Measurements from ENCODE around the gene HTR1A. TPM values are rescaled to one million over a fixed set of nuclear protein-coding genes. Genes with fewer than 3 reads are reported as not detected.

HTR1A gene
- not detected for total RNA-seq

DNA sequence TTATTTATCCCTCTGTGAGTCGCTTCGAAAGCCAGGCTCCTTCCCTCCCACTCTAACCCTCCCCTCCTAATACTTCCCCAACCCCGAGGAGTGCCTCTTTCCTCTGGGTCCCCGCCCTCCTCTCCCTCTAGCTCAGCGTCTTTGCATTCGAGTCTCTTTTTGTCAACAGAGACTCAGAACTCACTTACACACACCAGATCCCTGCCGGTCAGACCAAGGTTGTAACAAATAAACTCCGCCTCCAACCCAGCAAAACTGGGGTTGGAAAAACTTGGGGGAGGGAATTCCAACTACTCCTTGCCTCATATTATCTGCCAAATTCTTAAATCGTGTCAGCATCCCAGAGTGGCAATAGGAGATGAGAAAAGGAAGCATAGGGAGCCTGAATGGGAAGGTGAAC, at the start of gene HTR1A:
TSS of gene HTR1A (minus strand) at position 167 of the 400 bp plus-strand sequence. CDS start 726 bp downstream, outside the sequence.
- TF ChIP-seq, protein P1, sequence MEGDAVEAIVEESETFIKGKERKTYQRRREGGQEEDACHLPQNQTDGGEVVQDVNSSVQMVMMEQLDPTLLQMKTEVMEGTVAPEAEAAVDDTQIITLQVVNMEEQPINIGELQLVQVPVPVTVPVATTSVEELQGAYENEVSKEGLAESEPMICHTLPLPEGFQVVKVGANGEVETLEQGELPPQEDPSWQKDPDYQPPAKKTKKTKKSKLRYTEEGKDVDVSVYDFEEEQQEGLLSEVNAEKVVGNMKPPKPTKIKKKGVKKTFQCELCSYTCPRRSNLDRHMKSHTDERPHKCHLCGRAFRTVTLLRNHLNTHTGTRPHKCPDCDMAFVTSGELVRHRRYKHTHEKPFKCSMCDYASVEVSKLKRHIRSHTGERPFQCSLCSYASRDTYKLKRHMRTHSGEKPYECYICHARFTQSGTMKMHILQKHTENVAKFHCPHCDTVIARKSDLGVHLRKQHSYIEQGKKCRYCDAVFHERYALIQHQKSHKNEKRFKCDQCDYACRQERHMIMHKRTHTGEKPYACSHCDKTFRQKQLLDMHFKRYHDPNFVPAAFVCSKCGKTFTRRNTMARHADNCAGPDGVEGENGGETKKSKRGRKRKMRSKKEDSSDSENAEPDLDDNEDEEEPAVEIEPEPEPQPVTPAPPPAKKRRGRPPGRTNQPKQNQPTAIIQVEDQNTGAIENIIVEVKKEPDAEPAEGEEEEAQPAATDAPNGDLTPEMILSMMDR (IDR thresholded peaks at IDR 0.05) = no peak
- H3K27ac ChIP-seq = no peak within 1 kb of the TSS
- H3K27me3 ChIP-seq = peaks cover 15% of the 10 kb centered on the region
- DNase-seq = no peak
- H3K36me3 ChIP-seq = no peaks in the 10 kb centered on the region
- no peak within 1 kb of the TSS for H3K4me3 ChIP-seq
- no peak within 1 kb of the TSS for H3K9ac ChIP-seq (ENCODE audit: low read depth in 2 of 2, low read length in 2 of 2)
- intact Hi-C loops (cut with DNase I) = no loop called here
- no peaks in the 10 kb centered on the region for H3K4me1 ChIP-seq
- no peaks in the 10 kb centered on the region for H3K9me3 ChIP-seq

DNA sequence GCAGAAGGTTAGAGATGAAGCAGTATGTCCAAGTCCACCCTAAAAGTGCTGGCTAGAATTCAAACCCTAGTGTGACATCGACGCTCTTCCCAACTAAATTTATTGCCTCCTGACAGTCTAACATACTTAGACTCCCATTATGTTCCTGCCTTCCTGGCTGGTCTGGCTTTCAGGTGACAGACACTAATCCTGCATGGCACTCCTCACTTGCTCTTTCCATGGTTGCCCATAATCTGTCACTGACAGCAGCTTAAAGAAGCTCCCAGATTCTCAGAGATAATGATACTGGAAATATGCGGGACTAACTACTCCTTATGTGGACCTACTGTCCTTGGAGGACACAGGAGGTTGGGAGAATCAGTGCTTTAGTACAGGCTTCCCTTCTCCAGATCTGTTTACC, 41.7 kb upstream of the HTR1A start:
- no peak overlapping the region for H3K9ac ChIP-seq (ENCODE audit: low read depth in 2 of 2, low read length in 2 of 2)
- H3K4me3 ChIP-seq = no peak overlapping the region
- no peak overlapping the region for H3K27ac ChIP-seq
- no peak for DNase-seq
- intact Hi-C loops (cut with DNase I) = no loop called here
- H3K27me3 ChIP-seq = no peaks in the 10 kb centered on the region
- H3K4me1 ChIP-seq = no peaks in the 10 kb centered on the region
- no peaks in the 10 kb centered on the region for H3K9me3 ChIP-seq
- H3K36me3 ChIP-seq = no peaks in the 10 kb centered on the region
- TF ChIP-seq, protein P1 (IDR thresholded peaks at IDR 0.05) = no peak

DNA sequence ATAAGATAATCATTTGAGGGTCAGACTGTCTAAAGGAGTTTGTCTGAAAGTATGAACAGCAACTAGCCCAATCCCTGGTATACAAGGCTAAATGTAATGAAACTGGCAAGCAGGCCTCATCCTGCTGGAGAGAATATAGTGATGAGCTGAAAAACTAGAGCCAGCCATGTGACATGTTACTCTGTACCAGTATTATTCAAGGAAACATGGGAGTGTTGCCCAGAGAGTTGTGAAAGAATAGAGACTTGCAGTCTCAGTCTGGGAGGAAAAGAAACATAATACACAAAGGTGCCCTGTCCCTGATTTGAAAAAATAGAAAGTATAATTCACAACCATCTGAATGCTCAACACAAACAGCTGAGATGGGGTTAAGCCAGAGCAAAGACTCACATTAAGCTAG, 37.9 kb upstream of the HTR1A start:
- intact Hi-C loops (cut with DNase I) = no loop called here
- Histone ChIP-seq H3K27ac (no peak overlapping the region), H3K36me3 (no peaks in the 10 kb centered on the region), H3K9me3 (no peaks in the 10 kb centered on the region), H3K9ac (ENCODE audit: low read depth in 2 of 2, low read length in 2 of 2) (no peak overlapping the region), H3K4me3 (no peak overlapping the region), H3K4me1 (no peaks in the 10 kb centered on the region), H3K27me3 (no peaks in the 10 kb centered on the region)
- TF ChIP-seq, protein P1 (IDR thresholded peaks at IDR 0.05) = no peak
- DNase-seq = no peak

DNA sequence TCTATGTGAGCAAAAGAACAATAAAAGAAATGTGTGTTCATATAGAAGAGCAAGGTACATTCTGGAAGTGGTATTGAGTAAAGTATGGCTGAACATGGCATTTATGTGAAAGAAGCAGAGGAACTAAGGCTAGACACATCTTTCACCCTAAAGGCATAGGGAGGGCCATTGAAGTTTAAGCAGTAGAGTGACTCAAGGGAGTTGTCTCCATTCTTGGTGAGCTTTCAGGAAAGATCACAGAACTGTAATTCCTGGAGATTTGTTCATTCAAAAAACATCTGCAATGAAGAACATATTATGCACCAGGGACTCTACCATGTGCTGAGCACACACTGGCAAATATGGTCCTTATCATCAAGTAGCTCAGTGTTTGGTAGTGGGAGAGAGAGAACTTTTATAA, 24.8 kb upstream of the HTR1A start:
- H3K27me3 ChIP-seq = no peaks in the 10 kb centered on the region
- H3K4me1 ChIP-seq = no peaks in the 10 kb centered on the region
- no peaks in the 10 kb centered on the region for H3K9me3 ChIP-seq
- intact Hi-C loops (cut with DNase I) = no loop called here
- TF ChIP-seq, protein P1 (IDR thresholded peaks at IDR 0.05) = no peak
- H3K4me3 ChIP-seq = no peak overlapping the region
- no peak overlapping the region for H3K27ac ChIP-seq
- no peak for DNase-seq
- H3K9ac ChIP-seq (ENCODE audit: low read depth in 2 of 2, low read length in 2 of 2) = no peak overlapping the region
- no peaks in the 10 kb centered on the region for H3K36me3 ChIP-seq

DNA sequence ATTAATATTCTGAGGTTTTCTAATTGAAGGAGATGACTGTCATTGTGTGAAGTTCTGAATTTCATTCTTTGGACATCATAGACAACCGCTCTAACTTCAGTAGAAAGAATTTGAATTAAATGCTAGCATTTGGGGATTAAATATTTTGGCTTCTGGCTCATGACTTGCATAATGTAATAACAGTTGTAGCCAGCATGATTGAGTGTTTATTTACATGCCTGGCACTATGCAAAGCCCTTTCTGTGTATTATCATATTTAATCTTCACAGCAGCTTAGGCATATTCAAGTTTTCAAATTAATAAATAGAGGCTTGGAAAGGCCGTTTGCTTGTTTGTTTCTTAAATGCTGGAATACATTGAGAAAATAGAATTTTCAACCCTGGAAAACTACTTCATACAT, 19.6 kb upstream of the HTR1A start:
- Histone ChIP-seq H3K27ac (no peak overlapping the region), H3K9ac (ENCODE audit: low read depth in 2 of 2, low read length in 2 of 2) (no peak overlapping the region), H3K4me3 (no peak overlapping the region), H3K9me3 (no peaks in the 10 kb centered on the region), H3K36me3 (no peaks in the 10 kb centered on the region), H3K27me3 (no peaks in the 10 kb centered on the region), H3K4me1 (no peaks in the 10 kb centered on the region)
- intact Hi-C loops (cut with DNase I) = no loop called here
- no peak for DNase-seq
- TF ChIP-seq, protein P1 (IDR thresholded peaks at IDR 0.05) = no peak

DNA sequence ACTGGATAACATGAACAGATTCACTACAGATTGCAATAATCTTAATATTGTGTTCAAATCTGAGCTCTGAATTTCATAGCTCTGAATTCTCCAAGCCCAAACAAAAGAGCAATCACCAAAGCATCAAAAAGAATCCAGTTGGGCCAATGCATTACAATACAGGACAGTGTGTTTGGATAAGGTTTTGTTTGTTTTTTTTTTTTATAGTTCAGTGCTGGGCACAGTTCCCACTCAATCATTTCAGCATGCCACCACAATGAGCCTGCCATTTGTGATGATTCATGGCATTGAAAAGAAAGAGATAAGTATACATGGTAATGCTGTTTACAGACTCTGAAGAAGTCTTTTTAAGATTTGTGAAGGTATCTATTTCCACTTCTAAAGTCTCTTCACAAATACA, 1.7 kb upstream of the HTR1A start:
- H3K4me1 ChIP-seq = no peaks in the 10 kb centered on the region
- H3K27ac ChIP-seq = no peak overlapping the region
- no peak overlapping the region for H3K4me3 ChIP-seq
- H3K9me3 ChIP-seq = no peaks in the 10 kb centered on the region
- H3K27me3 ChIP-seq = peaks cover 12% of the 10 kb centered on the region
- TF ChIP-seq, protein P1 (IDR thresholded peaks at IDR 0.05) = no peak
- no peak for DNase-seq
- no peak overlapping the region for H3K9ac ChIP-seq (ENCODE audit: low read depth in 2 of 2, low read length in 2 of 2)
- intact Hi-C loops (cut with DNase I) = no loop called here
- H3K36me3 ChIP-seq = no peaks in the 10 kb centered on the region
